GM12874 (cell line): Measurements from ENCODE around the gene GPRC5D.

Source experiments
- TF ChIP-seq, protein P1 (sequence below): IDR thresholded peaks from 2 replicates; pipeline ENCODE4 v1.5.1; 2011; ENCODE audit warnings: low read depth, mild to moderate bottlenecking, control low read depth, low read length, moderate library complexity; ENCODE audit not compliant: insufficient read depth

The GPRC5D gene

DNA sequence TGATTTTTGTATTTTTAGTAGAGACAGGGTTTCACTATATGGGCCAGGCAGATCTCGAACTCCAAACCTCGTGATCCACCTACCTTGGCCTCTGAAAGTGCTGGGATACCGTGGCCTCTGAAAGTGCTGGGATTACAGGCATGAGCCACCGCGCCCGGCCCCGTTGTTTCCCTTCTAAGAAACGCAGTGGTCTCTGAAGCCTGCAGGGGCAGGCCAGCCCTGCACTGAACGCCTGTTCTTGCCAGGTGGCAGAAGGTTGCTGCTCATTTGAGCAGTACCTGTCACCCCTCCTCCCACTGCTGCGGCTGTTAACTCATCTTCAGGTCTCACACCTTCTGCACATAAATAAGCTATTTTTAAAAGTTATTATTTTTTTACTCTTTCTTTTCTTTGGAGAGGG lies 36.3 kb downstream of the GPRC5D start:
- TF ChIP-seq, protein P1, sequence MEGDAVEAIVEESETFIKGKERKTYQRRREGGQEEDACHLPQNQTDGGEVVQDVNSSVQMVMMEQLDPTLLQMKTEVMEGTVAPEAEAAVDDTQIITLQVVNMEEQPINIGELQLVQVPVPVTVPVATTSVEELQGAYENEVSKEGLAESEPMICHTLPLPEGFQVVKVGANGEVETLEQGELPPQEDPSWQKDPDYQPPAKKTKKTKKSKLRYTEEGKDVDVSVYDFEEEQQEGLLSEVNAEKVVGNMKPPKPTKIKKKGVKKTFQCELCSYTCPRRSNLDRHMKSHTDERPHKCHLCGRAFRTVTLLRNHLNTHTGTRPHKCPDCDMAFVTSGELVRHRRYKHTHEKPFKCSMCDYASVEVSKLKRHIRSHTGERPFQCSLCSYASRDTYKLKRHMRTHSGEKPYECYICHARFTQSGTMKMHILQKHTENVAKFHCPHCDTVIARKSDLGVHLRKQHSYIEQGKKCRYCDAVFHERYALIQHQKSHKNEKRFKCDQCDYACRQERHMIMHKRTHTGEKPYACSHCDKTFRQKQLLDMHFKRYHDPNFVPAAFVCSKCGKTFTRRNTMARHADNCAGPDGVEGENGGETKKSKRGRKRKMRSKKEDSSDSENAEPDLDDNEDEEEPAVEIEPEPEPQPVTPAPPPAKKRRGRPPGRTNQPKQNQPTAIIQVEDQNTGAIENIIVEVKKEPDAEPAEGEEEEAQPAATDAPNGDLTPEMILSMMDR, result no peak

DNA sequence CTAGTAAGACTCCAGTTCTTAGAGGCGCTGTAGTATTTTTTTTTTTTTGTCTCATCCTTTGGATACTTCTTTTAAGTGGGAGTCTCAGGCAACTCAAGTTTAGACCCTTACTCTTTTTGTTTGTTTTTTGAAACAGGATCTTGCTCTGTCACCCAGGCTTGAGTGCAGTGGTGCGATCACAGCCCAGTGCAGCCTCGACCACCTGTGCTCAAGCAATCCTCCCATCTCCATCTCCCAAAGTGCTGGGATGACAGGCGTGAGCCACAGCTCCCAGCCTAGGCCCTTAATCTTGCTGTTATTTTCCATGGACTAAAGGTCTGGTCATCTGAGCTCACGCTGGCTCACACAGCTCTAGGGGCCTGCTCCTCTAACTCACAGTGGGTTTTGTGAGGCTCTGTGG lies 39.3 kb downstream of the GPRC5D start:
- TF ChIP-seq, protein P1, result no peak

GRCh38 chr12:12909995-12910420 lies 42.0 kb downstream of the GPRC5D start:
- TF ChIP-seq, protein P1, result no peak

DNA sequence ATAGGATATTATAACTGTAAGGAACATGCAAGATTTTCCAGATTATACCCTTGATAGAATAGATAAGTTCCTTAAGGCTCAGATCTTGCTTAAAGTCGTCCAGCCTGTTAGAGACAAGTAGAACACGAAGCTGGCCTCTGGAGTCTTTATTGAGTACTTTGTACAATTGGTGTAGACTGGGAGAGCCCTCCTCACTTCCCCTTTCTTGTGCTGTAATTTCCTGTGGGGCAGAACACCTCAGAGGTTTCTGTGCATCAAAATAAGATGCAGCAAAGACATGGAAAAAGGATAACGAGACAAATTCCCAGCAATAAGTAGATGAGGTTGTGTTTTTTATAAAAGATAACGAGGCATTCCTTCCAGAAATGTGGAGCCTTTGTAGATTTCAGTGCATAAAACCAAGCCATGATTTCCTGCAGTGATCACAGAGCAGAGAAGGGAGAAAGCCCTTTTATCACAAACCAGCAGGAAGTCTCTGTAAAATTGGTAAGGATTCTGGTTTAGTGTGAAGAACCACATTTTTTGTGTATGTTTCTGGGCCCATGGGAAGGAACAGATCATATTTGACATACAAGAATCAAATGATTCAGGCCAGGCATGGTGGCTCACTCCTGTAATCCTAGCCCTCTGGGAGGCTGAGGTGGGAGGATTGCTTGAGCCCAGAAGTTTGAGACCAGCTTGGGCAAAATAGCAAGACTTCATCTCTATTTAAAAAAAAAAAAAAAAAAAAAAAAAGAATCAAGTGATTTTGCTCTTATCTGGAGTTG lies 42.6 kb downstream of the GPRC5D start:
- TF ChIP-seq, protein P1, result no peak

DNA sequence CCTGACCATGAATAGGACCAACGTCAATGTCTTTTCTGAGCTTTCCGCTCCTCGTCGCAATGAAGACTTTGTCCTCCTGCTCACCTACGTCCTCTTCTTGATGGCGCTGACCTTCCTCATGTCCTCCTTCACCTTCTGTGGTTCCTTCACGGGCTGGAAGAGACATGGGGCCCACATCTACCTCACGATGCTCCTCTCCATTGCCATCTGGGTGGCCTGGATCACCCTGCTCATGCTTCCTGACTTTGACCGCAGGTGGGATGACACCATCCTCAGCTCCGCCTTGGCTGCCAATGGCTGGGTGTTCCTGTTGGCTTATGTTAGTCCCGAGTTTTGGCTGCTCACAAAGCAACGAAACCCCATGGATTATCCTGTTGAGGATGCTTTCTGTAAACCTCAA lies 43.3 kb downstream of the GPRC5D start:
- TF ChIP-seq, protein P1, result no peak

DNA sequence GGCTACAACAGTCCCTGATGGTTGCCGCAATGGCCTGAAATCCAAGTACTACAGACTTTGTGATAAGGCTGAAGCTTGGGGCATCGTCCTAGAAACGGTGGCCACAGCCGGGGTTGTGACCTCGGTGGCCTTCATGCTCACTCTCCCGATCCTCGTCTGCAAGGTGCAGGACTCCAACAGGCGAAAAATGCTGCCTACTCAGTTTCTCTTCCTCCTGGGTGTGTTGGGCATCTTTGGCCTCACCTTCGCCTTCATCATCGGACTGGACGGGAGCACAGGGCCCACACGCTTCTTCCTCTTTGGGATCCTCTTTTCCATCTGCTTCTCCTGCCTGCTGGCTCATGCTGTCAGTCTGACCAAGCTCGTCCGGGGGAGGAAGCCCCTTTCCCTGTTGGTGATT lies 43.7 kb downstream of the GPRC5D start:
- TF ChIP-seq, protein P1, result no peak

GRCh38 chr12:12907552-12907951 lies 44.4 kb downstream of the GPRC5D start:
- TF ChIP-seq, protein P1, result no peak
